Stimulated activated CD4-positive, alpha-beta T cell treated with anti-CD3 and anti-CD28 coated beads, Interleukin-1b, Interleukin-23, amount 100 ng/mL, for 4 hours (primary cell): ENCODE data around the gene THSD4.

Experiments
- DNase-seq, 2 donors: peaks; one replicate each; pipeline ENCODE4 v3.0.0-alpha.2; 2020; ENCODE audit warnings: low read depth in 2 of 2

Gene THSD4

DNA sequence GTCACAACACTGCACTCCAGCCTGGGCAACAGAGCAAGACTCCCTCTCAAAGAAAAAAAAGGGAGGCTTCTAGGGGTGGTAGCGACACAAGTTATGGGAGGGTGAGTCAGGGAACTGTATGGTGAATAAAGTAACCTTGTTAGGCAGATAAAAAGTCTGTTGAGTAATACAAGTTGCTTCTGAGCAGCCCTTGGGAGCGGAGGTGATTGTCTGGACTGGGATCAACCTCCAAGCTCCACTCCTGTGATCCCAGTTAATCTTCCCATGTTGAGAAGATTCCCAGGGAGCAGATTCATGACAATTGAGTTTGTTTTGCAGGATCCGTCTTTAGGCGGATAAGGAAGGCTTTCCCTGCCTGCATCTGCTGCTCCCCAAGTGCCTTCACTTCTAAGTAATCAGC is 335.9 kb downstream of the THSD4 start:
- DNase-seq: no peak

DNA sequence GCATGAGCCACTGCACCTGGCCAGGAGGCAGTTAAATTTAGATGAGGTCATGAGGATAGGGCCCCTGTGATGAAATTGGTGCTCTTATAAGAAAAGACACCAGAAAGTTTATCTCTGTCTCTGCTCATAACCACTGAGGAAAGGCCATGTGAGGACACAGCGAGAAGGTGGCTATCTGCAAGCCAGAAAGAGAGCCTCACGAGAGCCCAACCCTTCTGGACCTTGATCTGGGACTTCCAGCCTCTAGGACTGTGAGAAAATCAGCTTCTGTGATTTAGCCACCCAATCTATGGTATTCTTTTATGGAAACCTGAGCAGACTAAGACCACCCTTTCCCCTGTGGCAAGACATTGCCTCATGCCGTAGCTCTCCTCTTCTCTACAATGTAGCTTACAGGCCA is 337.6 kb downstream of the THSD4 start:
- DNase-seq: no peak

DNA sequence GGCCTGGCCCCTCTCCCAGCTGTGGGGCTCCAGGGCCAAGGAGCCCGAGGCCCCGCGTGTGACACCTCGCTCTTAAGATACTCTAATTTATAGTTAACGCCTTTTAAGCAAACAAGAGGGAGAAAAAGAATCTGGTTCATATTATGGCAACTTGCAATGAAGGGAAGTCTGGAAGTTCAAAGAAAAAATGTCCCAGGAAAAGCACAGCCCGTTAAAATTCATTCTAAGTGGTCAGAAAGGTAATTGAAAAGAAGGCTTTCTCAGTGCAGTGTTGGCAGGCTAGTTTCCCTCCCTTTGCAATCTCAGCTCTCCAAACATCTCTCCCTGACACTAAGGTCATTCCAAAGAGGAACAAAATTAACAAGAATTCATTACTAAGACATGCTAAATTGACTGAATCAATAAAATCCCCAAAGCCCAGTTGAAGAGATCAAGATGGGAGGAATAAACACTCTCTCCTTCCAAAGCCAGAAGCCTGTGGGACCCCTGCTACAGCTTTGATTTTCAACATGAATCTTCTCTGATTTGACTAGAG is 339.3 kb downstream of the THSD4 start:
- DNase-seq: no peak

DNA sequence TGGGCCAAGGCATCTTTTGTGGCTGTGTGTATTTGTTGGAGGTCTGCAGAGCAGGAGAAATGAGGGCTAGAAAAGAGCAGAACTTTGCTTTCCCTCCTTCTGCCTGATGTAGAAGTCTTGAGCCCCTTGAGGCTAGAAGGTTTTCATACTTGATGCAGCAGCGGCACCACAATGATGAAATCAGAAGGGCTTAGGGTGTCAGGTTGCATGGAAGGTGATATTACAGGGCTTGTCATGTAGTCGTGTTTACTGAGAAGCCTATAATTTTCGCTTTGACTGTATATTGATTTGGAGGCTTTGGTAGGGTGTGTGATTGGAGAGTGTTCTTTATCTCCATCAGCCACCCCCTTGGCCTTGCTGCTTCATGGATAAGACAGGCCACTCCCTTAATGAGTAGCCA is 339.8 kb downstream of the THSD4 start:
- no peak for DNase-seq

DNA sequence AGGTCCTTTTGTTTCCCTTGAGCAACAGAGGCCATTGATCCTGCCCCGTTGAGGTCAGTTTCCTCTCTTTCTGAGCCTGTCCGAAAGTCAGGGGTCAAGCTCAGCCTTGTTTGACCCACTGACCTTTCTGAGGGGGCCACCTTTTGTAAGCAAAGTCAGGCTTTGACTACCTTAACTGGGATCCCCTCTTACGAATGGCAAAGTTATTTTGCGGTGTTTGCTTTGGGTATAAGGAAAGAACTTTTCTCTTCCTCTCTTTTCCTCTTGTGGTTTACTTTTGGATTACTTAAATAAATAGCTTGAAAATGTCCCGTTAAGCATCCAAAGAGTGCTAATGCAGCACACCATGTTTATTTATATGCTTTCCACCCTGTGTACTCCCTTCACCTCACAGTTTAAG is 340.6 kb downstream of the THSD4 start:
- no peak for DNase-seq

DNA sequence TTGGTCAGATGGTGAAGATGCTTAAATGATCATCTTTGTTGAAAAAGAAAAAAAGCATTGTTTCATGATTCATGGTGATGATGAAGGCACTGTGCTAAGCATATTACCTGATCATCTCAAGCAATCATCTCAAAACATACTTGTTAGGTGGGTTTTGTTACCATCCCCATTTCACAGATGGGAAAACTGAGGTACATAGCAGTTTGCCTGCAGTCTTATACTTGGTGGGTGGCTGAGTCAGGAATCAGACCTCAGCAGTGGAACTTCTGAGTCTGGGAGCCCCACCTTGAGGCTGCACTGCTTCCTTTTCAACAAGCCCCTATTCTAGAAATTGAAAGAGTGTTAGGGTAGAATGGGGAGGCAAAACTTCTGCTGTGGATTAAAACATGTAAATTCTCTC is 341.1 kb downstream of the THSD4 start:
- no peak for DNase-seq

DNA sequence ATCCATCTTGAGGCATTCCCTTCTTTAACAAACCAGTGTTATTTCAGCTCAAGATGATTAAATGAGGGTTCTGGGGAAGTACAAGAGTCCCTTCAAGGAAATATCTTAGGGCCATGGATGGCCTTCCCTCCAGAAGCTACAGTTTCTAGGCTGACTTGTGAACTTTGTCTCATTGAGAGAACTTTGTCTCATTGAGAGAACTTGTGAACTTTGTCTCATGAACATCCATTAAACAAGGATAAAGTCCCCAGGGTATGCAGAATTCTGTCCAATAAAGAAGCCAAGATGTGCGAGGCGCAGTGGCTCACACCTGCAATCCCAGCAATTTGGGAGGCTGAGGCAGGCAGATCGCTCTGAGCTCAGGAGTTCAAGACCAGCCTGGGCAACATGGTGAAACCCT is 341.5 kb downstream of the THSD4 start:
- DNase-seq: no peak

DNA sequence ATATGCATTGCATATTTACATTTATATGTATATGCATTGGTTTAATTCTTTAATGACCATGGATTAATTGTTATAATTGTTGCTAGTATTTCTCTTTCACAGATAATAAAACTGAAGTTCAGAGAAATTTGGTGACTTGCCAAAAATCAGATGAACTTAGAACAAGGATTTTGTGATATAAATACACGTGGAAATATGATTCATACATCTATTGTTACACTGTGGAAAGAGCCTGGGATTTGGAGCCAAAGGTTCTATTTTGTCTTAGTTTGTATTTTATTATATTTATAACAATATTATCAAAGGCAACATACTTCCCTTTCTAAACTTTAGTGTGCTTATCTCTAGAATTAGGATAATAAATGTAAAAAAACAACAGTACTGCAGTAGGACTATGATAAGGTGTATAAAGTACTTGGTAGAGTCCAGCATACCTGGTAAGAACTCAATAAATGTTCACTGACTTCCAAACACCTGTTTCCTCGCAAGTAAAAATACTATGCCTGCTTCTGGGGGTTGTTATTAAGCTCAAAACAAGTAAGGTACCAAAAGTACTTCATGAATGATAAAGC is 342.9 kb downstream of the THSD4 start:
- no peak for DNase-seq

DNA sequence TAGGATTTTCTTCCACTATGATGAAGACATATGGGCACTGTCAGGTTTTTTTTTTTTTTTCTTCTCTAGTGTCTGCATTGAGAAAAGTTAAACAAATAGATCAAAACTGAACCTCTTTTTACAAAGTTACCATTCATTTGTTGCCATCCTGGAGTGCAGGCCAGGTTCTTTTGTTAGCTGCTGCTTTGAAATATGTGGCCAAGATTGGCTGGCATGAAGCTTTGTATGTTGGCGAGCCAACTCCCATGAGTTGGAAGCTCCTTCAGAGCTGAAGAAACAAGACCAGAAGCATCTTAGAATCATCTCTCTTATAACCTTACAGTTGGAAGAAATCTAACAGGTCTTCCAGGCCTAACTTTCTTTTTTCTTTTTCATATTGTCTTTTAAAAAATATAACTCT is 346.5 kb downstream of the THSD4 start:
- DNase-seq: no peak

DNA sequence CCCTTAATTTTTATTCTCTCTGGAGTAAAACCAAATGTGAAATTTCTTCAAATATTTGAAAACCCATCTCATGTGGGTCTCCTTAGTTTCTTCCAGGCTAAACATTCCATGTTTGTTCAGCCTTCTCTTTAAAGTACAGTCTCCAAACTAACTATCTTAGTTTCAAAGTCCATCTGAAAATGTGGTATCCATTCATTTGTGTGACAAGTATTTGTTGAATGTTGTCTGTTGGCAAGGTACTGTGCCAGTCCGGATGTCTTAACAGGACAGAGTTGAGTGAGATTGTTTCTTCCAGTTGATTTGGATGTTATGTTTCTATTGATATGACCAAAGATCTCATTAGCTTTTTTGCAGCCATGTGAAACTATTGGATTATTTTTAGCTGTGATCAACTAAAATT is 347.4 kb downstream of the THSD4 start:
- DNase-seq: no peak

DNA sequence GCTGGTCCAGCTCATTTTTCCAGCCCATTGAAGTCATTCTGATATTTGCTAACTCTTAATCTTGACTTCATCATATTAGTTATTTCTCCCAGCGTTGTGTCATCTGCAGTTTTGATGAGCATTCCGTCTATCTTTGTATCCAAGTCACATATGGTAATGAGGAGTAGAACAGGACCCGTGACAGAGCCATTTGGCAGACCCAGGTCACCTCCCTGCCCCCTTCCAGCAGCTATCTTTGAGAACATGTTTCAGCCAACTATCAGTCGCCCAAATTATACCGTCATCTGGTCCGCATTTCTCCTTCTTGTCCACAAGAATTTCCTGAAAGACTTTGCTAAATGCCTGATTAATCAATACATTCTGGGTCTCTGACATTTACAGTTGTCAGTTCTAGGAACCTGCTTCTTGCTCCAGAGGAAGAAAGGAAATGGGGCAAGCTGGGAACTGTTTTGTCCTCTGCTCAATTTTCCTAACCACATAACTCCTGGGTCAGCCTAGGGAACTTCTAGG is 347.9 kb downstream of the THSD4 start:
- no peak for DNase-seq

DNA sequence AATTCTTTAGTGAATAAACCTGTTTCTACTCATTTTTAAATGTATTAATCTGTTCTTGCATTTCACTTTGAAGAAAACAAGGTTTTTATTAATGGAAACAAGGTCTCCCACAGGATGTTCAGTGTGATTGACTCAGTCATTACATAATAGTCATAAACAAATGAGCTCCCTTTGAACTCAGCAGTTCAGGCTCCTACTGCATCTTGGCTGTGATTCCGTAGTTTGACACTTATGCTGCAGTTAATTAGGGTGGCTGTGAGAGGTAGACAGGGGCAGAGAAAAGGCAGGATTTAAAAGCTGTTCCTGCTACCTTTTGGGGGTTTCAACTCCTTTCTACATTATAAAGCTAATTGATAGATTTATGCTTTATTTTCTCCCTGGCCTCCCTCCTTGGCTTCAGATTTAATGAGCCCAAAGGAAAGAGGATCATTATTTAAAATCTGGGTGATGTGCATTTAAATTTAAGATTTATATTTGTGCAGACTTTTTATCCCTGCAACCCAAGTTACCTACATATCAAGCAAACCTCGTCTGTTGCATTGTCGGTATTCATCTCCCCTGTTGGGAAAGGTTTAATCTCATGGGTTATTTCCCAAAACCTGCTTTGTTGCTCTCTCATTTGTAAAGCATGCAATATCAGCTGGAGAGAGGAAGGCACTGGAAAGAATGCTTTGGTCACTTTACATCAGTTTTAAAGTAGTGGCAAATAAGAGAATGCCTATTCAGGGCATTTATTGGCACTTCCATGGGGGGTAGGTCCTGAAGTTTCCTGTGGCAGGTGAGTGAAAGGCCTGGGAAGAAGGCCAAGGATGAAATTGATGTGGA is 350.1 kb downstream of the THSD4 start:
- no peak for DNase-seq

DNA sequence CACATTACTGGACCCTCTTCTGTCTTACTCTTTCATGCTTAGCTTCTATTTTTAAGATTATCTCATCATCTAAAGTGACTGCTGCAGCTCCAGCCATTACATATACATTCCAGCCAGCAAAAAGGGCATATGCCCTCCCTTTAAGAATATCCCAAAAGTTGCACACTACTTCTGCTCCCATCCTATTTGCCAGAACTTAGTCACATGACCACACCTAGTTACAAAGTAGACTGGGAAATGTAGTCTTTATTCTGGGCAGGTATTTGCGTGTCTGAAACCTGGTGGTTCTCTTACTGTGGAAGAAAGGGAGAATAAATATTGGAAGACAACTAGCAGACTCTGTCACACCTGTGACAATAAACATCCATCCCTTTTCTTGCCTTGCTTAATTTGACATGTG is 353.4 kb downstream of the THSD4 start:
- DNase-seq: no peak

DNA sequence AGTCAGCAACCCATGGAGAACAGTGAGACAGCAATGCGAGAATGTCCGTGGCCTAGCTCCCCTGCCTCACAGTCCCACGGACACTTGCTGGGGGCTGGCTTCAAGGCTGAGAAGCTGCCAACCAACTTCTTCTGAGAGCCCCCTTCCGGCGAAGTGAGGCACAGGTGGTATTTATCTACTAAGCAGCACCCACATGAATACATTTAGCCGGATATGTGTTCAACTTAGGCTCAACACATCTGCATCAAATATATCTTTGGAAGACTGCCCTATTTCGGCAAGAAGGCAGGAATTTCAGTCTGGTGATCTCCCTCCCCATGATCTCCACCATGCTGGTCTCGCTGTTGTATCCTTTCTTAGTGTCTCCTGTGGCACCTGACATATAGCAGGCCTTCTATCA is 354.1 kb downstream of the THSD4 start:
- DNase-seq: no peak

DNA sequence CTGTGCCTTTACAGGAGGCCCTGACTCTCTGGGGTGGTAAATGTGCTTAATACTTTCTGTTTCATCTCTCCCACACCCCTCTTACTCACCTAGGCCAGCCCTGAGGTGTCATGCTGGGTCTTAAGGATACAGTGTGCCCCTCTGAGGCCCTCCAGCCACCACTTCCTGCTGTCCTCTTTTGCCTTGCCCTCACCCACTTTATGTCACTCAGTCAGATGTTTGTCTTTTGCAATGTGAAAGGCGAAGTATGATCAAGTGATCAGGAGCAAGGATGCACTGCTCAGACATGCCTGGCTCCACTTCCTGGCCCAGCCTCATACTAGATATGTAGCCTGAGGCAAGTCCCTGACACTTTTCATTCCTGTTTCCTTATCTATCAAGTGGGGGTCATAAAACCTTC is 356.1 kb downstream of the THSD4 start:
- DNase-seq: no peak

DNA sequence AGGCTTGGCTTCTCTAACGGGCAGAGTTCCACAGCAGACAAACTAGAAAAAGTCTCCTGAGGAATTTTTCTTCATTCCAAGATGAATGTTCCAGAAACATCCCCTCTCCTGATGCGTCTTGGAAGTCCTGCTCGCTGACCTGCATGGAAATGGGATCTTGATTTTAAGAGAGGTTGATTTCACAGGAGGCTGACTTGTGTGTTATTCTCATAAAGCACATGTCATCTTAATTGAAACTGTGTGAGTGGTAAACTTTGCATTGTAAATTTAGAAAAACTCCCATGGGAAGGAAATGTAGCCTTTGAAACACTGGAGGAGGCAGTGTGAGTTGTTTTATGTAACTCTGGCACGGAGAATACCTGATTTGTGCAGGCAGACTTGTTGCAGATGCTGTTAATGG is 357.3 kb downstream of the THSD4 start:
- DNase-seq: no peak

DNA sequence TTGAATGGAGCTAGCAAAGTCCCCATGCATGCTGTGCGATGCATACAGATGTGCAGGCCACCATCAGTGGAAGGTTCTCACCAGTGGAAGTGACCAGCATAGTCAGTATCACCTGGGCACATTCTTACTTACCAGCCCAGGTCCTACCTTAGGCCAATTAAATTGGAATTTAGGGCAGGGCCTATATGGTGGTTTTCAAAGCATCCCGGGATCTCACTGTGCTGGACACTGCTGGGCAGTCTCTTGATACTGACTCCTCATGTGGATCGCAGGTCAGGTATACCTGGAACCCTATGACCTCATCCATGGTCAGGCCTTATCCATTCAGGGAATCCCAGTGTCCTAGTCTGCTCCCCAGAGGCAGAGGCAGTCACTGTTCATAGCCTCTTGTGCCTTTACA is 358.5 kb downstream of the THSD4 start:
- DNase-seq: no peak

DNA sequence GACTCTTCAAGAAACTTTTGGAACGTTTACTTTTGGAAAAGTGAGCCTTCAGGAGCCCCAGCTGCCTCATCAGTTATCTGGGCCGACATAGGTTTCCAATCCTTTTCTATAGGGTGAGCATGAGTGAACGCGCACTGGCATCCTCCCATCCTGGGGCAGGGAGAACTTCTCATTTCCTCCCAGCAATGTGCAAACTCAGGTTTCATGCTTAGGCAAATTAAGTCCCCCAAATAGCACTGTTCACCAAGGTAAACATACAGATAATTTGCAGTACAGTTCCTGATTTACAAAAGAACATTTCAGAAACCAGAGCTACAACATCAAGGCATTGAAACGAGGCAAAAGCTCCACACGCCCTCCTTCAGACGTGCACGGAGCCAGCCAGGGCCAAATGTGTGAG is 361.6 kb downstream of the THSD4 start:
- no peak for DNase-seq

DNA sequence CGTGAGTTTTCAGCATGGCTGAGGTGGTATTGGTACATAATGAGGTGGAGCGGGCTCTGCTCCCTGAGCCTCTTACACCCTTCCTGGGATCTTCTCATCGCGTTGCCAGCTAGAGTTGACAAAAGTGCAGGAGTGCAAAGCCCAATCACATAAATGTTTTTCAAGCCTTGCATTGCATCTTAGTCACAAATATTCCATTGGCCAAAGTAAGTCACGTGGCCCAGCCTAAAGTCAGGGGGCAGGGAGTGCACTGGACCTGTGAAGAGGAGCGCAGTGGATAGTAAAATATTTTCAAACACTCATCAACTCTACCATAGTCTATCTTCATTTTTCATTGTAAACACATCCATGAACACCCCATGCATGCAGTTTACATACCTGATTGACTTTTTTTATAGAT is 365.3 kb downstream of the THSD4 start:
- DNase-seq: no peak

DNA sequence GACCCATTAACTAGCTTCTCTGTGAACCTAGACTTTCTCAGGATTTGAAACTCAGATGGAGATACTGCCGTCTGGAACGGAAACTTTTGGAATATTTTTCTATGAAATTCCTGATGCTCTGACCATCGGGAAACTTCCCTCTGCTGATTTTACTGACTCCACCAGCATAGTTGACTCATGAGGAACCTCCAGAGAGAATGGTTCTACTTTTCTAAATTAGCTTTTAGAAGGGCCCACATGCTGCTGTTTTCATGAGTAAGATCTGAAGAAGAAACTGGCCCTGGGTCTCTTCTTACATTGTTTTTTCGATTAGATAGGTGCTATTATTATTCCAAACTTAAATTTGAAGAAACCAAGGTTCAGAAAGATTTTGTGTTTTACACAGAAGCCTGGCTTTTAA is 368.8 kb downstream of the THSD4 start:
- no peak for DNase-seq

DNA sequence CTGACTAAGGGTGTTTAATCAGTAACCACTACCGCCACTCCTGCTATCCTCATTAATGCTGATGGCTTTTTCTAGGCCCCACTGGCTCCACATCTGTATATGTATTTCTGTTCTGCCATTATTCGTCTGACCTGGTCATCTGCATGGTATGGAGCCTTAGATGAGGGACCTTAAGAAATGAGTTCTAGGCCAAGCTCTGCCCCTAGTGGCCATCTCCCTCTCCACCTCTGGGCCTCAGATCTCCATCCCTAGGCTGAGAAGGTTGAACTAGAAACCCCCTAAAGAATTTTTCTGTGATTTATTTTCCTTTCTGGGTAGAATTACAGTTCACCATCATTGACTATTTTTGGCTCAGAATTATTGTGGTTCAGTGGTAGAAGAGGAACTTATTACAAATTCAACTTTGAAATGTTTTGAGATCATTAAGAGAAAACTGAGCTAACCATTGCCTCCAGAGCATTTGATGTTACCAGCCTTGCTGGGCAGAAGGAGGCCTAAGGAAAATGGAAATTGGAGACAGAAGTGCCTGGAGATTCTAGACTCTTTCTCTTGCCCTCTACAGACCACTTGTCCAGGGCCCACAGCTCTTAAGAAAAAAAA is 369.9 kb downstream of the THSD4 start:
- no peak for DNase-seq

DNA sequence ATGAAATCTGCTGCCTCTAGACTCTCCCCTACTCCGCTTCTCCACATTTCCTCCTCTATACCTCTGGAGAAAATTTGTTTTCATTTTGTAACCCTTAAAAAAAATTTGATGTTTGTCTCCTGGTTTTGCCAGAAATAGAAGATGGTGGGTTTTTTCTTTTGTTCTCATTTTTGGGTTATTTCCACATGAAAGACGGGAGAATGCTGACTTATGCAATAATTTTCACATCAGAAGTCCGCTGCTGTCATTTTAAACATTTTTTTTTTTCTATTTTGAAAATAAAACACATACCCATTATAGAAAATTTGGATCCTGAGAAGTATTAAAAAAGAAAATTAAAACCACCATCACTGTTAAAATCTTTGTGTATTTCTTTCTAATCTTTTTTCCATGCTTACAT is 374.3 kb downstream of the THSD4 start:
- no peak for DNase-seq

DNA sequence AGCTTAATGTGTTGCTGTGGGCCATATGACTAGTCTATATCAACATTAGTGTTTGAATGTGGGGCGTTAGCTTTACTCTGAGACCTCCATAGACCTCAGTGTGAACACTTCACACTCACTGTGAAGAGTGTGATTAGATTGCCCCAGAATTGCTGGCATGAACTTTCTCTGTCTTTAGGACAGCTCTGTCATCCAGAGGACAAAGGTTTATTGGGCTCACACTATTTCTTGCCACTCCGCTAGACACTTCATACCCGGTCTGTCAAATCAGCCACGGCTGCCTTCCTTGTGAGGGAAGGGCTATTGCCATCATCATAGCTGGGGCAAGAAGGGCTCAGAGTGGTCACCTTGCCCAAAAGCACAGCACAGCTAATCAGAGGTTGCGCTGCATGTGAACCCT is 378.3 kb downstream of the THSD4 start:
- DNase-seq: no peak
